ENCODE data around the gene HECW1. TPM values are rescaled to one million over a fixed set of nuclear protein-coding genes. Genes with fewer than 3 reads are reported as not detected.
"Not testable (repeated sequence)": the region's sequence is repeated elsewhere in the genome, so short reads cannot be mapped to it uniquely, and the experiment has no call there.

The HECW1 gene
- total RNA-seq, 4 donors from 2014 or later, result 1.2 to 3.9 (median 2.0) TPM

GRCh38 chr7:43337191-43337590 is 224.7 kb downstream of the HECW1 start:
- intact Hi-C loops (cut with DNase I; ENCODE audit: low total_unique reads) (no loop called here), in situ Hi-C loops (cut with MboI; ENCODE audit: low sequenced_read_pairs in 4 of 4) (no loop called here)
- no peaks in the 10 kb centered on the region for H3K9me3 ChIP-seq
- no peaks in the 10 kb centered on the region for H3K36me3 ChIP-seq
- TF ChIP-seq POLR2A (IDR thresholded peaks at IDR 0.05) (no peak), CTCF (IDR thresholded peaks at IDR 0.05 in 4 of 5, conservative IDR thresholded peaks at IDR 0.05 in 1 of 5) (no peak)
- no peaks in the 10 kb centered on the region for H3K4me1 ChIP-seq
- no peak for DNase-seq
- no peaks in the 10 kb centered on the region for H3K27me3 ChIP-seq
- H3K4me3 ChIP-seq, result no peak overlapping the region
- no peak overlapping the region for H3K27ac ChIP-seq
- ATAC-seq, result no peak

- no peaks in the 10 kb centered on the region for H3K27me3 ChIP-seq
- DNase-seq (no peak), ATAC-seq (no peak)
- in situ Hi-C loops (cut with MboI; ENCODE audit: low sequenced_read_pairs in 4 of 4) (no loop called here), intact Hi-C loops (cut with DNase I; ENCODE audit: low total_unique reads) (no loop called here)
- no peaks in the 10 kb centered on the region for H3K36me3 ChIP-seq
- no peak overlapping the region for H3K4me3 ChIP-seq
- TF ChIP-seq CTCF (IDR thresholded peaks at IDR 0.05 in 4 of 5, conservative IDR thresholded peaks at IDR 0.05 in 1 of 5), result no peak
- TF ChIP-seq POLR2A (IDR thresholded peaks at IDR 0.05), result no peak
- H3K27ac ChIP-seq, result no peak overlapping the region
- no peaks in the 10 kb centered on the region for H3K4me1 ChIP-seq
- no peaks in the 10 kb centered on the region for H3K9me3 ChIP-seq
Measured at GRCh38 chr7:43337811-43338210, 225.4 kb downstream of the HECW1 start.

- DNase-seq, result no peak
- Histone ChIP-seq H3K4me1 (no peaks in the 10 kb centered on the region), H3K27ac (no peak overlapping the region), H3K27me3 (no peaks in the 10 kb centered on the region), H3K36me3 (no peaks in the 10 kb centered on the region), H3K9me3 (no peaks in the 10 kb centered on the region), H3K4me3 (no peak overlapping the region)
- intact Hi-C loops (cut with DNase I; ENCODE audit: low total_unique reads) (no loop called here), in situ Hi-C loops (cut with MboI; ENCODE audit: low sequenced_read_pairs in 4 of 4) (no loop called here)
- no peak for ATAC-seq
- TF ChIP-seq POLR2A (IDR thresholded peaks at IDR 0.05), result no peak
Measured at GRCh38 chr7:43341132-43341531, 228.7 kb downstream of the HECW1 start.

GRCh38 chr7:43343417-43343816 is 231.0 kb downstream of the HECW1 start:
- H3K36me3 ChIP-seq; H3K27ac ChIP-seq; intact Hi-C loops (cut with DNase I; ENCODE audit: low total_unique reads); in situ Hi-C loops (cut with MboI; ENCODE audit: low sequenced_read_pairs in 4 of 4); H3K27me3 ChIP-seq; H3K4me1 ChIP-seq; H3K4me3 ChIP-seq; DNase-seq; ATAC-seq; H3K9me3 ChIP-seq: not testable (repeated sequence)

GRCh38 chr7:43345696-43346095 is 233.2 kb downstream of the HECW1 start:
- H3K9me3 ChIP-seq; H3K27me3 ChIP-seq; H3K27ac ChIP-seq; intact Hi-C loops (cut with DNase I; ENCODE audit: low total_unique reads); H3K36me3 ChIP-seq; DNase-seq; in situ Hi-C loops (cut with MboI; ENCODE audit: low sequenced_read_pairs in 4 of 4); ATAC-seq; H3K4me3 ChIP-seq; H3K4me1 ChIP-seq: not testable (repeated sequence)

GRCh38 chr7:43351683-43352082 is 239.2 kb downstream of the HECW1 start:
- intact Hi-C loops (cut with DNase I; ENCODE audit: low total_unique reads) (no loop called here), in situ Hi-C loops (cut with MboI; ENCODE audit: low sequenced_read_pairs in 4 of 4) (no loop called here)
- Histone ChIP-seq H3K9me3 (no peaks in the 10 kb centered on the region), H3K4me1 (no peaks in the 10 kb centered on the region), H3K27ac (no peak overlapping the region), H3K4me3 (no peak overlapping the region), H3K36me3 (no peaks in the 10 kb centered on the region), H3K27me3 (no peaks in the 10 kb centered on the region)
- ATAC-seq, result no peak
- no peak for TF ChIP-seq POLR2A (IDR thresholded peaks at IDR 0.05)
- no peak for TF ChIP-seq CTCF (IDR thresholded peaks at IDR 0.05 in 4 of 5, conservative IDR thresholded peaks at IDR 0.05 in 1 of 5)
- DNase-seq, result no peak
